ENCODE measurements around the gene GTPBP4. TPM values are rescaled to one million over a fixed set of nuclear protein-coding genes. Genes with fewer than 3 reads are reported as not detected.

Gene GTPBP4
- total and polyA plus RNA-seq, 2 of the 8 experiments (the other 6 are each of a cell fraction or from before 2014, with no cell fraction given): 16.9 to 98.1 TPM

DNA sequence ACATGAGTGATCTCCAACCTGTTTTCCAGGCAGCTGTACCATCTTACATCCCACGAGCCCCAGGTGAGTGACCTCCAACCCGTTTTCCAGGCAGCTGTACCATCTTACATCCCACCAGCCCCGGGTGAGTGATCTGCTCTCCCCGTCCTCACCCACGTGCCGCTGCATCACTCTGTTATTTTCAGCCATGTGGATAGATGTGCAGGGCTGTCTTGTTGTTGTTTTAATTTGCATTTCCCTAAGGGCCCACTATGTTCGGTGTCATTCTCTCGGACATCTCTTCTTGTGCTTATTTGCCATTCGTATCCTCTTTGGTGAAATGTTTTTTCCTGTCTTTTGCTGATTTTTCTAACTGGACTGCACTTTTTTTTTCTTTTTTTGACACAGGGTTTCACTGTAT is 38.8 kb upstream of the GTPBP4 start:
- Histone ChIP-seq H4K91ac (replicated peaks; ENCODE audit: insufficient read length, low read length) (no peak overlapping the region), H3K23me2 (ENCODE audit: low read depth, low read length) (no peaks in the 10 kb centered on the region), H4K8ac (ENCODE audit: extremely low read depth, insufficient read depth, low read length) (no peak overlapping the region; the same call in 1 of the 2 replicates), H3K56ac (replicated peaks; ENCODE audit: insufficient read length, low read depth, low read length) (no peak overlapping the region), H4K20me1 (replicated peaks in 1 of 2; ENCODE audit: control insufficient read depth in 1 of 2, insufficient read depth in 2 of 2, low read length in 2 of 2) (no peaks in the 10 kb centered on the region), H3K36me3 (ENCODE audit: control insufficient read depth in 2 of 4, insufficient read depth in 4 of 4, low read length in 3 of 4) (no peaks in the 10 kb centered on the region), H2BK12ac (ENCODE audit: low read depth, low read length) (no peak overlapping the region), H4K5ac (ENCODE audit: insufficient read length, low read depth, low read length) (no peak overlapping the region), H3K79me1 (ENCODE audit: low read depth, low read length) (no peaks in the 10 kb centered on the region), H2AK5ac (ENCODE audit: low read depth, low read length) (no peak overlapping the region), H3K4me1 (replicated peaks in 1 of 4; ENCODE audit: control insufficient read depth in 3 of 4, insufficient read depth in 4 of 4, low read length in 3 of 4) (no peaks in the 10 kb centered on the region), H3K27ac (ENCODE audit: low read depth, low read length) (no peak overlapping the region), H3K23ac (ENCODE audit: insufficient read length) (no peak overlapping the region), H3K27me3 (replicated peaks in 1 of 4; ENCODE audit: control insufficient read depth in 3 of 4, extremely low read depth in 1 of 4, insufficient read depth in 3 of 4, low read length in 3 of 4) (no peaks in the 10 kb centered on the region), H2BK15ac (ENCODE audit: low read length) (no peak overlapping the region), H2AFZ (ENCODE audit: low read length) (no peak overlapping the region), H2BK20ac (ENCODE audit: low read length) (no peak overlapping the region), H3K79me2 (ENCODE audit: control insufficient read depth in 1 of 2, insufficient read depth in 2 of 2, low read length in 2 of 2) (no peaks in the 10 kb centered on the region), H3K4ac (replicated peaks; ENCODE audit: insufficient read length, low read depth, low read length) (no peak overlapping the region), H3K4me2 (ENCODE audit: insufficient read depth in 1 of 2, low read depth in 2 of 2, low read length in 2 of 2) (no peak overlapping the region), H3K18ac (ENCODE audit: extremely low read depth, low read length) (no peak overlapping the region), H3K9me3 (ENCODE audit: insufficient read depth in 2 of 2, low read depth in 1 of 2, low read length in 1 of 2) (no peaks in the 10 kb centered on the region), H3K9ac (replicated peaks in 1 of 4; ENCODE audit: extremely low read depth in 1 of 4, low read depth in 3 of 4, low read length in 3 of 4) (no peak overlapping the region), H2BK120ac (replicated peaks; ENCODE audit: low read depth, low read length) (no peak overlapping the region), H2BK5ac (ENCODE audit: low read depth, low read length) (no peak overlapping the region), H3K14ac (ENCODE audit: insufficient read length) (no peak overlapping the region), H3K4me3 (ENCODE audit: extremely low read depth in 1 of 4, insufficient read depth in 2 of 4, low read depth in 3 of 4, low read length in 4 of 4) (no peak overlapping the region)
- DNase-seq (ENCODE audit: low read depth in 1 of 2, low spot score in 2 of 2): no peak
- ChIA-PET POLR2A (ENCODE audit: partially characterized antibody) (no interaction called here), CTCF (ENCODE audit: partially characterized antibody) (no interaction called here)
- no peak for FAIRE-seq
- TF ChIP-seq POLR2A (IDR thresholded peaks at IDR 0.05; ENCODE audit: control extremely low read depth in 1 of 2, low read depth in 2 of 2, low read length in 2 of 2) (no peak), CREB1 (IDR thresholded peaks at IDR 0.05) (no peak), FOSL1 (IDR thresholded peaks at IDR 0.05; ENCODE audit: insufficient read depth, low read depth, low read length) (no peak), SP2 (IDR thresholded peaks at IDR 0.05; ENCODE audit: low read length) (no peak), SIN3A (conservative IDR thresholded peaks at IDR 0.05 in 1 of 2, IDR thresholded peaks at IDR 0.05 in 1 of 2; ENCODE audit: low read depth in 1 of 2, low read length in 2 of 2) (no peak), BACH1 (IDR thresholded peaks at IDR 0.05; ENCODE audit: low read length) (no peak), SRF (IDR thresholded peaks at IDR 0.05; ENCODE audit: low read depth, low read length) (no peak)
- WGBS, 2 experiments (ENCODE audit: extremely low coverage in 1 of 2, insufficient coverage in 1 of 2, insufficient read length in 1 of 2, insufficient replicate concordance in 2 of 2, low coverage in 1 of 2, low lambda C conversion rate in 2 of 2, missing lambda C conversion rate in 1 of 2): 85% methylated on average over 9 of the region's 9 CpGs; no CpG with 5 or more reads in 1 of the 2 experiments

Data from H1 (cell line).